GM13977 (cell line): Measurements from ENCODE around the gene SLC16A3.

Experiments
- DNase-seq: peaks from one replicate; pipeline ENCODE4 v3.0.0; 2012; ENCODE audit warnings: low spot score
- in situ Hi-C: fragments of 300-500 bp; cut with MboI; formaldehyde crosslinking; loops from one replicate; pipeline ENCODE4 v1.12.0; 2022; ENCODE audit warnings: low sequenced_read_pairs, low pct_unique_long_range_greater_than_20kb, mixed read lengths, inconsistent platforms; ENCODE audit not compliant: unreplicated experiment
- TF ChIP-seq, protein P1 (sequence below): IDR thresholded peaks from 2 replicates; pipeline ENCODE4 v1.5.1; 2012; ENCODE audit warnings: mild to moderate bottlenecking, control low read depth; ENCODE audit not compliant: insufficient read depth; ENCODE audit errors: extremely low read depth, missing control alignments

The SLC16A3 gene

DNA sequence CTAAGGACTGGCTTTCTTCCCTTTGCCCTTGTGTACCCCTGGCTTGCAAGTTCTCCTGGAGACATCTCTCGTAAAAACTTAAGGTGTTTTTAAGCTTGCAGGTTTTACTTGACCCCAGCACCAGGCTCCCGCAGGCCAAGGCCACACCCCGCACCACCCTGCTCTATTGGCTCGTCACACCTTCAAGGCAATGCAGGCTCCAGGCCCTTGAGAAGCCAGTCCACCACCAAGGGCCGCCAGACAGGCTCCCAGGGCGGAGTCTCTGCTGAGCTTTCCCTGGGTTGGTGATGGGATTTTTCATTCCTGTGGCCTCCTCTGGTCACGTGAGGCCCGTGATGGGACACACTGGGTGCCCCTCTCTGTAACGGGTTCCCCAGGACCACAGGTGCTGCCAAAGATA is 34.8 kb downstream of the SLC16A3 start:
- TF ChIP-seq, protein P1, sequence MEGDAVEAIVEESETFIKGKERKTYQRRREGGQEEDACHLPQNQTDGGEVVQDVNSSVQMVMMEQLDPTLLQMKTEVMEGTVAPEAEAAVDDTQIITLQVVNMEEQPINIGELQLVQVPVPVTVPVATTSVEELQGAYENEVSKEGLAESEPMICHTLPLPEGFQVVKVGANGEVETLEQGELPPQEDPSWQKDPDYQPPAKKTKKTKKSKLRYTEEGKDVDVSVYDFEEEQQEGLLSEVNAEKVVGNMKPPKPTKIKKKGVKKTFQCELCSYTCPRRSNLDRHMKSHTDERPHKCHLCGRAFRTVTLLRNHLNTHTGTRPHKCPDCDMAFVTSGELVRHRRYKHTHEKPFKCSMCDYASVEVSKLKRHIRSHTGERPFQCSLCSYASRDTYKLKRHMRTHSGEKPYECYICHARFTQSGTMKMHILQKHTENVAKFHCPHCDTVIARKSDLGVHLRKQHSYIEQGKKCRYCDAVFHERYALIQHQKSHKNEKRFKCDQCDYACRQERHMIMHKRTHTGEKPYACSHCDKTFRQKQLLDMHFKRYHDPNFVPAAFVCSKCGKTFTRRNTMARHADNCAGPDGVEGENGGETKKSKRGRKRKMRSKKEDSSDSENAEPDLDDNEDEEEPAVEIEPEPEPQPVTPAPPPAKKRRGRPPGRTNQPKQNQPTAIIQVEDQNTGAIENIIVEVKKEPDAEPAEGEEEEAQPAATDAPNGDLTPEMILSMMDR, result no peak
- DNase-seq, result no peak
- in situ Hi-C loops, result no loop called here

GRCh38 chr17:82266142-82266541 is 37.3 kb downstream of the SLC16A3 start:
- in situ Hi-C loops, result no loop called here
- DNase-seq, result no peak

DNA sequence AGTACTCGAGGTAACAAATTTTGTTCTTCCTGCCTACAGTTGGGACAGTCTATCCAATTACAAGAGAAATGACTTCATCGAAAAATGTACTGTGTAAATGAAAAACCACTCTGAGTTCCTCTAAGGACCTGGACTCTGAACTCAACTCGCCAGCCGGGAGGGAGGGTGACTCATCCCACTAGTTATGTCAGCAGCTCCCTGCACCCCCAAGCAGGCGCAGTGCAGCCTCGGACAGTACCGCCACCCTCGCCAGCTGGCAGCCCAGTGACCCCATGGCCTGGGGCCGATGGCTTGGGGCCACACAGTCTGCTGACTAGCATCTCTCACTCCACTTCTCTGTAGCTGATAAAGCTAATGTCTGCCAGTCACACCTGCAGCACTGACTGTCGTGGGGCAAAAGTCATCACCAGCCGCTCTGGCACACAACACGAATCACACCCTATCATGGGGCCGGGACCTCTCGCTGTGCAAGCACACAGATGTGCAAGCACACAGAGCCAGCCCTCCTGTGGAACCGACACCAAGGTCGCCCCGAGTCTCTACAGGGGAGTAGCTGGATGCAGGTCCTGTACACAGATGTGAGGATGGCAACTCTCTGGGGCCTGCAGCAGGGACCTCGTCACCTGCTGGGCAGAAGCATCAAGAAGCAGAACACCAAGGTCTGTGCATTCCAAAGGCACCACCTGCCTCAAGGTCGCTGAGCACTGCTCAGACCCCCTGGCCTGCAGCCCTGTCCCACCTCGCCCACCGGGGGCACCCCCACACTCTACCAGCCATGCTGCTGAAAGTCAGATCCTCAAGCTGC is 38.9 kb downstream of the SLC16A3 start:
- TF ChIP-seq, protein P1, result no peak
- DNase-seq, result no peak
- in situ Hi-C loops, result no loop called here

More at GRCh38 chr17:82266142-82266541, 37.3 kb downstream of the SLC16A3 start:
- TF ChIP-seq, protein P1, result no peak

DNA sequence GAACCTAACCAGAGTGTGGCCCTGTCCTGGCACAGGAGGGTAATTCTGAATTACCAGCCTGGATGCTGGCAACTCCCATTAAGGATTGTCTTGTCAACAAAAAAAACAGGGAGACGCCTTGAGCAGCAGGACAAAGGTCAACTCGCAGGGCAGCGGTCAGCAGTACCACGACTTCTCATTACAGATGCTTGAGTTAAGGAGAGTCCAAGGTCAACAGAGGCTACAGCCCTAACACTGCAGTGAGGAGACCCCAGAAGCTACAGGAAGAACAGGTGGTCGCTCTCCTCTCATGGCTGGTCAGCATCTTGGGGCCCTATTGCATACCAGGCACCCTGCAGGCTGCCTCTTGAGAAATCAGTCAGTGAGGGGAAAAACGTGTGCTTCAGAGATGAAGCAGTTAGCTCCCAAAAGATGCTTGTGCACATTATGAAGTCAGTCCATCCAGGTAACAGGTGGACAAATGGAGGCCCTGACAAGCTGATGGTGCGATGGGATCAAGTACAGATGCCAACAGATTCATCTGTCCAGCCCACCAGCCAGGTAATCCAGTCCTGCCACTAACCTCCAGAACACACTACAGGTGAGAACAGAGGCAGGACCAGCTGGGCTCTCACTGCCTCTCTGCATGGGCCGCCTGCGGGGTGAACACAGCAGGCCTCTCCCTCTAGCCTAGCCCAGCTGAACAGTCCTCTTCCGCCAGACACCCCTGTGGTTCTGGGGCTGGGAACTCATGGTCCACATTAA is 40.5 kb downstream of the SLC16A3 start:
- in situ Hi-C loops, result no loop called here
- DNase-seq, result no peak
- TF ChIP-seq, protein P1, result no peak

- TF ChIP-seq, protein P1, result no peak
- in situ Hi-C loops, result no loop called here
- DNase-seq, result no peak
These were observed 41.1 kb downstream of the SLC16A3 start for GRCh38 chr17:82269882-82270500.

- no peak for DNase-seq
- TF ChIP-seq, protein P1, result no peak
- in situ Hi-C loops, result no loop called here
These were observed 41.8 kb downstream of the SLC16A3 start for GRCh38 chr17:82270651-82271050.
